ENCODE measurements around the gene KRTAP26-1.

Gene KRTAP26-1

DNA sequence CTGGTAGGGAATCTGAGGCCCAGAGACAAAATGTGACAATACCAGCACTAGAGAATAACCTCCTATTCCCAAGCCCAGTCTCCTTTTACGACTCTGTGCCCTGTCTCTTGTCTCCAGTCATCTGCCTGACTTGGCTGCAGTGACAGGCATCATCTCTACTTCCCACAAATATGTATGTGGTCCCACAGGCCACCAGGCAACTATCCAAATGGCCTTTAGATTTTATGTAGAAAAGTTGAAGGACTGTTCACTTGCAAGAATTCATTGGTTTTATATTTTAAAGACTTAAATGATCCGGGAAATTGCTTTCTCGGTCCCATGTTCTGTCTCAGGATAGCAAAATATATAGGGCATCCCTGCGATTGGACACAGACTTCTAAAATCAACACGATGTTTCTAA lies 49.0 kb downstream of the KRTAP26-1 start:
- DNase-seq (ENCODE audit: low read depth in 3 of 3) = no peak

DNA sequence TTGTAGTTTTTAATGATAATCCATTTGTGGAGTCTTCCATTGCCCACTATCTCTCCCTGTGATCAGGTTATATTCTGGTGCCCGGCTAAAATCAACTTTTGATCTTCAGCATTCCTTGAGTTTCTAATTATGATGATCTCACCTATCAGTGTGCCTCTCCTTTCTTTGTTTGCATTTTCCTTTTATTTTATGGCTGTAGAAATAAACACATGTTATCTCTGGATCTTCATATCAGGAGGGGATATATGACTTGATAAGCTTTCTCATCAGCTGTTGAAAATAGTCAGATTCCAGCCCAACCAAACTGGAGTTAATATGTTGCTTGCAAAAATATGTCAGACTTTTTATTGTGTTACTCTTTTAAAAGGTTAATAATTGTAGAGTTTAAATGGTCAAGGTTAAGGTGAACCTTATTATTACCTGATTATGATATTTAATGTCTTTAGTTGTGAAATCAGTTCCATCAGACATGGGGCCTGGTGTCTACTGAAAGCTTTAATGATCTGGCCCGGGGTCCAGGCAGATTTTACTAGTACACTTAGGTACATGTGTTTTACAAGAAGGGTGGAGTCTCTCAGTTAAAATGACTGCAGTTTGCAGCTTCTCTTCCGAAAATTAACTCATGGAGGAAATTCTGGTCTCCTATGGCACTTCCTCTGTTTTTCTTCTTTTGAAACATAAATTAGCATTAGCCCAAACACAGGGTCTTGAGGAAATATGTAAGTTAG lies 50.1 kb downstream of the KRTAP26-1 start:
- DNase-seq (ENCODE audit: low read depth in 3 of 3) = no peak
